RPMI7951 (cell line): Measurements from ENCODE around the gene RIN1. TPM values are rescaled to one million over a fixed set of nuclear protein-coding genes. Genes with fewer than 3 reads are reported as not detected.
"Not testable (repeated sequence)": the region's sequence is repeated elsewhere in the genome, so short reads cannot be mapped to it uniquely, and the experiment has no call there.

Experiments
- DNase-seq: peaks from one replicate; pipeline ENCODE4 v3.0.0-alpha.2; 2012; ENCODE audit warnings: low read depth
- total RNA-seq: library from RNA; depleted of rRNA; stranded (reverse); fragments of >200 nt; shearing (Covaris generic); gene quantifications from 2 replicates; pipeline ENCODE4 v1.2.3, GENCODE V29; 2014

Gene RIN1
- total RNA-seq, 1 experiment from 2014 or later: 28.0 TPM

- no peak for DNase-seq
Observed at GRCh38 chr11:66360406-66361073, 24.3 kb upstream of the RIN1 start.

GRCh38 chr11:66359662-66360087 is 23.4 kb upstream of the RIN1 start:
- DNase-seq: no peak

DNA sequence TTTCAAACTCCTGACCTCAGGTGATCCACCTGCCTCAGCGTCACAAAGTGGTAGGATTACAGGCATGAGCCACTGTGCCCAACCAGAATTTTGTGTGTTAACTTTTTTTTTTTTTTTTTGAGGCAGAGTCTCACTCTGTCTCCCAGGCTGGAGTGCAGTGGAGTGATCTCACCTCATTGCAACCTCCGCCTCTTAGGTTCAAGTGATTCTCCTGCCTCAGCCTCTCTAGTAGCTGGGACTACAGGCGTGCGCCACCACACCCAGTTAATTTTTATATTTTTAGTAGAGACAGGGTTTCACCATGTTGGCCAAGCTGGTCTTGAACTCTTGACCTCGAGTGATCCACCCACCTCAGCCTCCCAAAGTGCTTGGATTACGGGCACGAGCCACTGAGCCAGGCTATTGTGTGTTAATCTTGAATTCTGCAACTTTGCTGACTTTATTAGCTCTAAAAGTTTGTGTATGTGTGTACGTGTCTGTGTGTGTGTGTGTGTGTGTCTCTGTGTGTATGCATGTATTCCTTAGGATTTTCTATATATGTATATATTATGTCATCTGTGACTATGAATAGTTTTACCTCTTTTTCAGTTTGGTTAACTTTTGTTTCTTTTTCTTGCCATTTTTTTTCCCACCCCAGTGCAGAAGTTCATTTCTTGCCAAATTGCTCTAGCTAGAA is 14.5 kb upstream of the RIN1 start:
- not testable (repeated sequence) for DNase-seq

- DNase-seq: no peak
Observed at GRCh38 chr11:66349084-66349386, 12.8 kb upstream of the RIN1 start.

DNA sequence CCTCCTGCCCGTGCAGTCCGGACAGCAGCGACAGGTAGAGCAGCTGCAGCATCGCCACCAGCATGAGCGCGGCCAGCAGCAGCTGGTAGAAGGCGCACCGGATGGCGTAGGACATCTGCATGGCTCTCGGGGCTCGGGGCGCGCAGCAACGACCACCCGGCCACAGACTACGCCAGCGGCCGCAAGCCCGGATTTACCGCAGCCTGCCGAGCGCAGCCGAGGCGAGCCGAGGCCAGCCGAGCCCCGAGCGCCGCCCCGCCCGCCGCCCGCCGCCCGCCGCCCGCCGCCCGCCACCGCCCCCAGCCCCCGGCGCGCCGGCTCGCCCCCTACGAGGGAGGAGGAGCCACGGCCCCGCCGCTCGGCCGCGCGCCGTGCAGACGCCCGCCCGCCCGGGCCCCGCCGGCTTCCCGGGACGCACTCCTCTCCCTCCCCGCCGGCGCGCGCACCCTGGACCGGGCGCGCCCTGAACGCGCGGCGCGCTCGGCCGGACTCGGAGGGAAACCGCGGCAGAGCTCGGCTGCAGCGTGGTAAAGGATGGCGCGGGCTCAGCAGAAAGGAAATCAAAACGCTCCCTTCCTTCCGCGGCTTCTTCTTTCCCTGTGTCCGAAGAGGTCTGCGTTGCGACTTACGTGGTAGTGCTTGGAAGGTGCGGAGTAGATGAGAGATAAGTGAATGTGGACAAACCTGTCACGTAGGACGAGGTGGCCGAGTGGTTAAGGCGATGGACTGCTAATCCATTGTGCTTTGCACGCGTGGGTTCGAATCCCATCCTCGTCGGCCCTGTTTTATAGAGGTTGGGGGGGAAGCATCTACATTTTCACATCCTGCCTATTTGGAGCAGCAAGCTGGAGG is 11.4 kb upstream of the RIN1 start, which contains the start of gene B4GAT1:
Gene B4GAT1, minus strand, starts transcription at position 205 of the 852 bp plus-strand sequence. Its CDS starts 84 bp downstream, at position 121.
- DNase-seq: peak; percentile 83

GRCh38 chr11:66346476-66347424 is 10.5 kb upstream of the RIN1 start:
- DNase-seq: no peak

GRCh38 chr11:66345316-66345649 is 9.0 kb upstream of the RIN1 start:
- DNase-seq: no peak

- peak; percentile 96 for DNase-seq
Observed at GRCh38 chr11:66344550-66345315, 8.5 kb upstream of the RIN1 start, which contains the start of gene BRMS1. BRMS1 (minus strand) TSS chr11:66345104; CDS start chr11:66342234, 2,870 bp downstream.

- DNase-seq: no peak
Observed at GRCh38 chr11:66343176-66343575, 6.9 kb upstream of the RIN1 start.

DNA sequence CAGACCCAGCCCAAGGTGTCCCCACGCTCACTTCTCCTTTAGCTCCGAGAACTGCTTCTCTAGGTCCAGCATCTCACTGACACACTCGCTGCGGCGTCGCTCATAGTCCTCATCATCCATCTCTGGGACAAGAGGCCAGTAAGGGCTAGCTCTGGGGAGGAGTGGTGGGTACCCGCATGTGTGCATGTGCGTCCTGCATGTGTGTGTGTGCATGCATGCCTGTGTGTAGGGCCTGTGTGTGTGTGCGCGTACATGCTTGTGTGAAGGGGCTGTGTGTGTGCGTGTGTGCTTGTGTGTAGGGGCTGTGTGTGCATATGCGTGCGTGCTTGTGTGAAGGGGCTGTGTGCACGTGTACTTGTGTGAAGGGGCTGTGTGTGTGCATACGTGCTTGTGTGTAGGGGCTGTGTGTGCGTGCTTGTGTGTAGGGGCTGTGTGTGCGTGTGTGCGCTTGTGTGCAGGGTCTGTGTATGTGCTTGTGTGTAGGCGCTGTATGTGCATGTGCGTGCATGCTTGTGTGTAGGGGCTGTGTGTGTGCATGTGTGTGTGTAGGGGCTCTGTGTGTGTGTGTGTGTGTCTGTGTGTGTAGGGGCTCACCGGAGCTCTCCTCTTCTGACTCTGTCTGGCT is 5.4 kb upstream of the RIN1 start:
- DNase-seq: no peak

- DNase-seq: no peak
Observed at GRCh38 chr11:66340596-66341501, 4.6 kb upstream of the RIN1 start.

- no peak for DNase-seq
Observed at GRCh38 chr11:66339686-66340483, 3.7 kb upstream of the RIN1 start.

GRCh38 chr11:66339162-66339675 is 3.0 kb upstream of the RIN1 start:
- DNase-seq: peak; percentile 87

DNA sequence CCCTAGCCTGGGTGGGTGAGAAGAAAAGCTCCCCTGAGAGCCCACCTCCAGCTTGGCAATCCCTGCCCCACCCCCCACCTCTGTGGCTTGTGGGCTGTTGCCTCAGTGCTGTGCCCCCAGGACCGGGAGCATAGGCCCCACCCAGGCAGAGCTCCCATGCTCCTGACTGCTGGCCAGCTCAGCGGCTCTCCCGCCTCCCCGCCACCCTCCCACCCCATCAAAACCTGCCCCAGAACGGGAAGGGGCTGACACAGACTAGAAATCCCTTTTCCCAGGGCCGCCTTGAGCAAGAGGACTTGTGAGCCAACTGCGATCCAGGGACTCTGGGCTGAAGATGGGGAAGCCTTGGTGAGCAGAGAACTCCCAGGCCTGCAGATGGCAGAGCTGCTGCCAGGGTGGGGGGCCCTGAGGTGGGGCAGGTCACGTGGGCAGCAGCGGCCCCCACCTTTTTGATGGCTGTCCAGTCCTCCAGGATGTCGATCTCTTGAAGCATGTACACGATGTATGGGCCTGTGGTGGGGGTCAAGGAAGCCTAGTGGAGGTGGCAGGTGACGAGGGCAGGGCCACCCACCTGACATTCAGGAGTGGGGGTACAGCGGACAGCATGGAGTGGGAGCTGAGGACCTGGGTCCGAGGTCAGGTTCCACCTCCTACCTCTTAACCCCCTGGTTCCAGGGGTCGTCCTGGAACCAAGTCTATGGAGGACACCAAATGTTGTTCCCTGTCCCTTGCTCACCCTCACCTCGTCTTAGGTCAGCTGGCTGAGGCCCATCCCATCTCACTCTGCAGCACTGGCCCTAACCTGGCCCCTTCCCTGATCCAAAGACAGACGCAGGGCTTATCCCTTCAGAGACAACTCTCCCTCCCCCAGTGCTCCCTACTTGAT is 2.3 kb upstream of the RIN1 start:
- peak; percentile 42 for DNase-seq

DNA sequence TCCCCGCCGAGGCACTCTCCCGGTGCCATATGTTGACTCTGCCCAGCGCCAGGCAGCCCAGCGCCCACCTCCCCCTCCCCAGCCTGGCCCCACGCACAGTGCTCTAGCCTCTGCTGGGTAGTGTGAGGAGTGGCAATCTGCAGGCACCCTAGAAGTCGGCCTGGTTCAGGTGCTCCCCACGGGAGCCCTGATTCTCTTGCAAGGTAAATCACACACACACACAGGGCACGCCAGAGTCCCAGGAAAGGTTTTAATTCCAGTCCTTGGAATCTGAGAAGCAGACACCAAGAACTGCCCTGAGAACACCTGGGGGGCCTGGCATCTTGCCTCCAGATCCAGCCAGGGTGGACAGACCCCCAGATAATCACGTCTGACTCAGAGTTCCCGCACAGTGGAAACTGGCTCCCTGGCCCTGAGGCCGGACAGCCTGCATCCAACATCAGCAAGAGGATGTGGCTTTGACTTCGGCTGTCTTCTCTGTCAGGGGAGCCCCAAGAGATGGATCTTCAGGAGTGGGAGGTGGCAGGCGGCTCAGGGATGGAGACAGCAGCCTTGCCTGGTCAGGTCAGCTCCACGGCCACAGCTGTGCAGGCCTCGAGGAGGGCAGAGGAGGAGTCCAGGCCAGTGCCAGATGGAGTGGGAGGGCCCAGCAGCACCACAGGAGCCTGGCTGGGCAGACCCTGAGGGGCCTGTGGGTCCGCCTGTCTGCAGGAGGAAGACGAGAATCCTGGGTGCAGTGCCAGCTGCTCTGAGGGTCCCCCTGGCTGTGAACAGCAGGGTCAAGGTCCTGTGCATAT is 1.1 kb upstream of the RIN1 start:
- peak; percentile 95 for DNase-seq
